ENCODE measurements around the gene LIX1L.

DNA sequence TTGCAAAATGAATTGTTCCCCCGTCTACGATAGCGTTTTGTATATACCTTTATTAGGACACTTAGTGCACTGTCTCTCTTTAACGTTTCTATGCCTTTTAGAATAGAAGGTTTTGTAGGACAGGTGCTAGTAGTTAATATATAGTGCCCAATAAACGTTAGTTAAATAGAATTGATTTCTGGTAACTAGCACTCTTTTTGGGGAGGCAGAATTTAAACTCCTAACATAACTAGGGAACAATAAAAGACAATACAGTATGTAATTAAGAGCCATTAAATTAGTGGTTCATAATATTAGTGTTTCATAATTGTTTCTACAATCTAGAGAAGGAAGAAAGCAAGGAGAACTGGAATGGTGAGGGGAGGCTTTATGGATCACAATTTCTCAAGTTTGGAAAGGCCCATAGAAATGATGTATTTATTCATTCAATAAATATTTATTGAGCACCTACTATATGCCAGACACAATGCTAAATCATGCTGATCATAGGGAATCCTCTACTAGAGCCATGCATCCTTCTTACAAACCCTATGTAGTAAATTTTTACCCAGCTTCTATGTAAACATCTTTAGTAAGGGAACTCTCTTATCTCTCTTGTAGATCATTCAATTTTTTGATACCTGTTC is 7.4 kb upstream of the LIX1L start:
- TF ChIP-seq CTCF (IDR thresholded peaks at IDR 0.05 in 8 of 11, conservative IDR thresholded peaks at IDR 0.05 in 3 of 11) (no peak), POLR2AphosphoS5 (IDR thresholded peaks at IDR 0.05) (no peak)

Data from spleen (tissue), 7 donors.